Vagina (tissue), 2 donors: ENCODE data around the gene KDM2A.

Experiments
- CTCF ChIP-seq, 3 experiments: fragments of 450-650 bp in 2 of 3; fragments of 200-600 bp in 1 of 3; sonication (generic) in 1 of 3; IDR thresholded peaks; one replicate each; pipeline ENCODE4 v1.5.1; 2017 to 2019; ENCODE audit warnings: antibody characterized with exemption in 3 of 3, mild to moderate bottlenecking in 2 of 3, moderate library complexity in 2 of 3
- POLR2A ChIP-seq, 2 donors: fragments of 450-650 bp; IDR thresholded peaks; one replicate each; pipeline ENCODE4 v1.6.1; 2017; ENCODE audit warnings: antibody characterized with exemption in 2 of 2, mild to moderate bottlenecking in 2 of 2, moderate library complexity in 2 of 2

- TF ChIP-seq CTCF (IDR thresholded peaks at IDR 0.05) = no peak
- TF ChIP-seq POLR2A (IDR thresholded peaks at IDR 0.05) = no peak
Measured at GRCh38 chr11:67261640-67261945, 142.5 kb downstream of the KDM2A start.
